Lung (tissue), 12 donors: ENCODE results near the gene OGFOD1. TPM values are rescaled to one million over a fixed set of nuclear protein-coding genes. Genes with fewer than 3 reads are reported as not detected.

Experiments
- ATAC-seq: fragments of 200-7000 bp; cut with Tn5 transposase; one replicate; pipeline ENCODE4 v1.9.1; 2020; ENCODE audit warnings: moderate number of reproducible peaks; ENCODE audit not compliant: insufficient read depth, low FRiP score
- DNase-seq, 3 donors: peaks; one replicate each; pipeline ENCODE4 v3.0.0-alpha.2; 2013 to 2017
- H3K27ac ChIP-seq, 2 donors: one replicate each; pipeline ENCODE4 v1.5.1; 2013; ENCODE audit warnings: mild to moderate bottlenecking in 2 of 2, moderate library complexity in 2 of 2, control low read depth in 1 of 2, inconsistent platforms in 1 of 2, low read depth in 1 of 2, low read length in 1 of 2
- H3K27me3 ChIP-seq, 3 donors: one replicate each; pipeline ENCODE4 v1.5.1; 2013; ENCODE audit warnings: low read length in 2 of 3; ENCODE audit not compliant: control insufficient read depth in 3 of 3, insufficient read depth in 3 of 3
- H3K36me3 ChIP-seq, 4 donors: one replicate each; pipeline ENCODE4 v1.5.1; 2013; ENCODE audit warnings: low read length in 4 of 4, mild to moderate bottlenecking in 1 of 4, moderate library complexity in 1 of 4; ENCODE audit not compliant: control insufficient read depth in 4 of 4, insufficient read depth in 4 of 4
- H3K4me1 ChIP-seq, 5 donors: one replicate each; pipeline ENCODE4 v1.5.1; 2013; ENCODE audit warnings: low read length in 5 of 5, mild to moderate bottlenecking in 2 of 5, moderate library complexity in 1 of 5; ENCODE audit not compliant: control insufficient read depth in 5 of 5, insufficient read depth in 5 of 5
- H3K4me3 ChIP-seq: one replicate; pipeline ENCODE4 v1.5.1; 2013; ENCODE audit warnings: mild to moderate bottlenecking, control low read depth, moderate library complexity
- H3K9ac ChIP-seq, 2 donors: one replicate each; pipeline ENCODE4 v1.5.1; 2013; ENCODE audit warnings: low read length in 2 of 2, control low read depth in 1 of 2; ENCODE audit not compliant: insufficient read depth in 1 of 2
- H3K9me3 ChIP-seq, 4 donors: one replicate each; pipeline ENCODE4 v1.5.1; 2013; ENCODE audit warnings: low read length in 3 of 4, mild to moderate bottlenecking in 1 of 4, moderate library complexity in 1 of 4; ENCODE audit not compliant: control insufficient read depth in 4 of 4, insufficient read depth in 3 of 4
- CTCF ChIP-seq: IDR thresholded peaks from 2 replicates; pipeline ENCODE4 v1.5.1; 2012; ENCODE audit warnings: mild to moderate bottlenecking; ENCODE audit errors: control extremely low read depth, extremely low read depth
- WGBS, 2 donors: extraction: QIAGEN DNeasy Blood & Tissue Kit; methylation state at CpG; one replicate each; pipeline ENCODE4 v1.1.7; 2013; 5-methylcytosine and 5-hydroxymethylcytosine counted together
- polyA plus RNA-seq, 2 donors: library from polyadenylated mRNA; stranded (reverse); fragments of 200-250 nt; gene quantifications; one replicate each; pipeline ENCODE4 v1.2.1, GENCODE V29; 2013
- total RNA-seq, 2 donors: library from RNA; depleted of rRNA in 1 of 2; stranded (reverse); fragments of >200 nt in 1 of 2; gene quantifications; one replicate each; pipeline ENCODE4 v1.2.1, GENCODE V29; 2014 to 2021
- donor health status: control.
- donor health status: control.
- donor health status: Bipolar disorder and iron deficiency.
- donor health status: healthy.
- donor health status: DM: yes; HTN: yes; CAD: no.

OGFOD1 gene
- total and polyA plus RNA-seq, 4 donors: 9.1 to 36.1 (median 29.5) TPM

GRCh38 chr16:56469748-56470147 lies 18.4 kb downstream of the OGFOD1 start:
- DNase-seq (no peak), ATAC-seq (no peak)
- Histone ChIP-seq H3K4me1 (no peaks in the 10 kb centered on the region), H3K36me3 (peaks cover 29 to 64% (median 39%) of the 10 kb centered on the region in 4 donors), H3K4me3 (no peak overlapping the region), H3K9ac (no peak overlapping the region), H3K9me3 (no peaks in the 10 kb centered on the region), H3K27me3 (no peaks in the 10 kb centered on the region), H3K27ac (no peak overlapping the region)
- WGBS, 2 donors: 96% methylated on average over 7 of the region's 7 CpGs
- TF ChIP-seq CTCF: no peak

GRCh38 chr16:56470232-56470631 lies 18.9 kb downstream of the OGFOD1 start:
- peaks cover 29 to 66% (median 39%) of the 10 kb centered on the region in 4 donors for H3K36me3 ChIP-seq
- no peak overlapping the region for H3K27ac ChIP-seq
- H3K9me3 ChIP-seq: no peaks in the 10 kb centered on the region
- TF ChIP-seq CTCF: no peak
- no peak for DNase-seq
- 90 to 92% methylated on average over 3 of the region's 3 CpGs for WGBS, 2 donors
- H3K4me3 ChIP-seq: no peak overlapping the region
- H3K4me1 ChIP-seq: no peaks in the 10 kb centered on the region
- no peak overlapping the region for H3K9ac ChIP-seq
- no peaks in the 10 kb centered on the region for H3K27me3 ChIP-seq
- ATAC-seq: no peak

GRCh38 chr16:56470666-56471065 lies 19.3 kb downstream of the OGFOD1 start:
- no peaks in the 10 kb centered on the region for H3K27me3 ChIP-seq
- no peaks in the 10 kb centered on the region for H3K9me3 ChIP-seq
- H3K36me3 ChIP-seq: peaks cover 33 to 67% (median 40%) of the 10 kb centered on the region in 4 donors
- no peak for DNase-seq
- no peak overlapping the region for H3K4me3 ChIP-seq
- H3K4me1 ChIP-seq: no peaks in the 10 kb centered on the region
- H3K9ac ChIP-seq: no peak overlapping the region
- WGBS, 2 donors: 96 to 100% methylated on average over 1 of the region's 1 CpG
- no peak for ATAC-seq
- TF ChIP-seq CTCF: no peak
- H3K27ac ChIP-seq: no peak overlapping the region

- H3K4me1 ChIP-seq: no peaks in the 10 kb centered on the region
- H3K4me3 ChIP-seq: no peak overlapping the region
- H3K9me3 ChIP-seq: no peaks in the 10 kb centered on the region
- H3K9ac ChIP-seq: no peak overlapping the region
- no peaks in the 10 kb centered on the region for H3K27me3 ChIP-seq
- TF ChIP-seq CTCF: no peak
- peaks cover 27 to 45% (median 31%) of the 10 kb centered on the region in 4 donors for H3K36me3 ChIP-seq
- ATAC-seq (no peak), DNase-seq (no peak)
- H3K27ac ChIP-seq: no peak overlapping the region
- 90 to 98% methylated on average over 2 of the region's 2 CpGs for WGBS, 2 donors
These were observed 23.8 kb downstream of the OGFOD1 start for GRCh38 chr16:56475201-56475600.
